HG02610 (cell line): ENCODE measurements around the gene MRPL3.

ENCODE experiments used
- ATAC-seq: cut with Tn5 transposase; IDR thresholded peaks from one replicate; pipeline ENCODE4 v1.9.1; 2021; ENCODE audit warnings: mild to moderate bottlenecking, moderate library complexity; ENCODE audit not compliant: unreplicated experiment

The MRPL3 gene

DNA sequence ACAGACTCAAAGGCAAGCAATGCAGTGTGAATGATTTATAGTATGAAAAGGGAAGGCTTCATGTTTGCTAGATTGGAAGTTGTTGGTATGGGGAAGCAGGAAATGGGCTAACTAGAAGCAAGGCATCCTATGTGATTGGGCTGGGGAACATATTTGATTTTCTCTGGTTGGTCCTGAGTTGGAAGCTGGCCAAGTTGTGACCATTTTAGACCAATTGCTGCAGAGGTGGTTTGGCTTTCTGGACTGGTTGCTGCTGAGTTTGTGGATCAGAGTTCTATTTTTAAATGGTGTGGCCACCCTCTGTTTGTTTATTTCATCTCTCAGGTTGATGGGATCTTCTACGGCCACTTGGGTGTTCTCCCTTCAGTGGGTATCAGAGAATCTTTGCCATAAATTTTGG lies 81.5 kb downstream of the MRPL3 start:
- no peak for ATAC-seq

GRCh38 chr3:131417751-131418150 lies 85.0 kb downstream of the MRPL3 start:
- no peak for ATAC-seq
